ENCODE data around the gene HOXA10. TPM values are rescaled to one million over a fixed set of nuclear protein-coding genes. Genes with fewer than 3 reads are reported as not detected.
A peak's percentile ranks its signal among the peaks of the same experiment; 100 is the strongest.

Gene HOXA10
- total and polyA plus RNA-seq, 2 donors (not counting 1 experiment from before 2014, with no cell fraction given) = 0.17 to 1.00 TPM

DNA sequence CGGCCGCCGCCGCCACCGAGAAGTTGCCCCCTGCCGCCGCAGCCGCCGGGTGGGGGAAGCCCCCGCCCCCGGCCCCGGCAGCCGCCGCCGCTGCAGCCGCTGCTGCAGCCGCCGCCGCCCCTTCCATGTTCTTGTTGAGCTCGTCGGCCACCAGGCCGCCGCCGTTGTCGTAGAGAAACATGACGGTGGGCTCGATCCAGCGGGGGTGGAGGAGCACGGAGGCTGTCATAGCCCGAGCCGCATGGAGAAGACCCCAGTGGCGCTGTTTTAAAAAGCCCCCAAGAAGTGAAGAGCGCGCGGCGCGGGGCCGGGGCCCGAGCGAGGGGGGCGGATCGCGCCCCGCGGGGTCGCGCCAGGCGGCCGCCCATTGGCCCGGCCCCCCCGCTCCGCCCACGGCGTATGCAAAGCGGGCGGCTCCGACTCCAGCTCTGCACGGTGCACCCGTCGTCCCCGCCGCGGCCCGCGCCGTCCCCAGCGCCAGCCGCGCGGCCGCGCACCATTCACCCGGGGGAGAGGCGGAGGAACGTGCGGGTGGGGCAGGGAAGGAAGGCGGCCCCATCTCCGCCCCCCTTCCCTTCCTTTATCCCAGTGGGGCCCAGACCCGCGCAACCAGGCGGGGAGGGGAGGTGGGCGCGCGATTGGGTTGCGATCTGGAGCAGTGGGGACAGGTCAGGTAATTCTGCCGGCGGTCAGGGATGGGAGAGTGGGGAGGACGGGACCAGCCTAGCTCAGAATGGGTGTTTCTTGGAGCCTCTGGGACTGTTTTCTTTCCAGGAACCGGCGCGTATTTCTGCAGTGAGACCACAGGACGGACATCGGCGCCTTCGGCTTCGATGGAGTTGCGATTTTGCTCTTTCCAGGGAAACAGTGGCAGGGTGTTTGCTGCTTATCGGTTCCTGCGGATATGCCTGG lies 26.0 kb upstream of the HOXA10 start, which contains the start of gene HOXA13:
TSS of gene HOXA13 (minus strand) at position 243 of the 912 bp plus-strand sequence. CDS start at position 229, 14 bp downstream.
- no peaks in the 10 kb centered on the region for H3K36me3 ChIP-seq (ENCODE audit: control insufficient read depth, insufficient read depth, low read length)
- H3K9me3 ChIP-seq (ENCODE audit: control insufficient read depth, insufficient read depth, low read depth, low read length) = no peaks in the 10 kb centered on the region
- H2AFZ ChIP-seq (ENCODE audit: low read length) = no peak within 1 kb of the TSS
- peak within 1 kb of the TSS in 1 of 4 experiments; percentile 27 for H3K4me3 ChIP-seq (replicated peaks in 1 of 4; ENCODE audit: control extremely low read depth in 1 of 4, insufficient read depth in 1 of 4, low read depth in 3 of 4, low read length in 4 of 4)
- peak within 1 kb of the TSS; percentile 54 for H3K4me2 ChIP-seq (ENCODE audit: extremely low read depth, insufficient read depth, low read length)
- peaks cover 78% of the 10 kb centered on the region for H3K27me3 ChIP-seq (ENCODE audit: control insufficient read depth, insufficient read depth, low read length)
- no peaks in the 10 kb centered on the region for H4K20me1 ChIP-seq (ENCODE audit: control insufficient read depth, extremely low read depth, insufficient read depth, low read length)
- no peak within 1 kb of the TSS for H3K9ac ChIP-seq (ENCODE audit: insufficient read depth, low read length)
- H3K4me1 ChIP-seq (ENCODE audit: control insufficient read depth, extremely low read depth, insufficient read depth, low read length) = peaks cover 2% of the 10 kb centered on the region
- no peak within 1 kb of the TSS for H3K27ac ChIP-seq (ENCODE audit: insufficient read depth, low read length)
- H3K79me2 ChIP-seq (ENCODE audit: control insufficient read depth, insufficient read depth, low read length) = no peaks in the 10 kb centered on the region
- no peak for TF ChIP-seq EZH2 (IDR thresholded peaks at IDR 0.05; ENCODE audit: low read length, missing control alignments)
- TF ChIP-seq, protein P1, sequence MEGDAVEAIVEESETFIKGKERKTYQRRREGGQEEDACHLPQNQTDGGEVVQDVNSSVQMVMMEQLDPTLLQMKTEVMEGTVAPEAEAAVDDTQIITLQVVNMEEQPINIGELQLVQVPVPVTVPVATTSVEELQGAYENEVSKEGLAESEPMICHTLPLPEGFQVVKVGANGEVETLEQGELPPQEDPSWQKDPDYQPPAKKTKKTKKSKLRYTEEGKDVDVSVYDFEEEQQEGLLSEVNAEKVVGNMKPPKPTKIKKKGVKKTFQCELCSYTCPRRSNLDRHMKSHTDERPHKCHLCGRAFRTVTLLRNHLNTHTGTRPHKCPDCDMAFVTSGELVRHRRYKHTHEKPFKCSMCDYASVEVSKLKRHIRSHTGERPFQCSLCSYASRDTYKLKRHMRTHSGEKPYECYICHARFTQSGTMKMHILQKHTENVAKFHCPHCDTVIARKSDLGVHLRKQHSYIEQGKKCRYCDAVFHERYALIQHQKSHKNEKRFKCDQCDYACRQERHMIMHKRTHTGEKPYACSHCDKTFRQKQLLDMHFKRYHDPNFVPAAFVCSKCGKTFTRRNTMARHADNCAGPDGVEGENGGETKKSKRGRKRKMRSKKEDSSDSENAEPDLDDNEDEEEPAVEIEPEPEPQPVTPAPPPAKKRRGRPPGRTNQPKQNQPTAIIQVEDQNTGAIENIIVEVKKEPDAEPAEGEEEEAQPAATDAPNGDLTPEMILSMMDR (conservative IDR thresholded peaks at IDR 0.05 in 1 of 2, IDR thresholded peaks at IDR 0.05 in 1 of 2; ENCODE audit: low read depth in 1 of 2, low read length in 2 of 2) = no peak
- no peak for DNase-seq (ENCODE audit: low read depth in 2 of 2)

DNA sequence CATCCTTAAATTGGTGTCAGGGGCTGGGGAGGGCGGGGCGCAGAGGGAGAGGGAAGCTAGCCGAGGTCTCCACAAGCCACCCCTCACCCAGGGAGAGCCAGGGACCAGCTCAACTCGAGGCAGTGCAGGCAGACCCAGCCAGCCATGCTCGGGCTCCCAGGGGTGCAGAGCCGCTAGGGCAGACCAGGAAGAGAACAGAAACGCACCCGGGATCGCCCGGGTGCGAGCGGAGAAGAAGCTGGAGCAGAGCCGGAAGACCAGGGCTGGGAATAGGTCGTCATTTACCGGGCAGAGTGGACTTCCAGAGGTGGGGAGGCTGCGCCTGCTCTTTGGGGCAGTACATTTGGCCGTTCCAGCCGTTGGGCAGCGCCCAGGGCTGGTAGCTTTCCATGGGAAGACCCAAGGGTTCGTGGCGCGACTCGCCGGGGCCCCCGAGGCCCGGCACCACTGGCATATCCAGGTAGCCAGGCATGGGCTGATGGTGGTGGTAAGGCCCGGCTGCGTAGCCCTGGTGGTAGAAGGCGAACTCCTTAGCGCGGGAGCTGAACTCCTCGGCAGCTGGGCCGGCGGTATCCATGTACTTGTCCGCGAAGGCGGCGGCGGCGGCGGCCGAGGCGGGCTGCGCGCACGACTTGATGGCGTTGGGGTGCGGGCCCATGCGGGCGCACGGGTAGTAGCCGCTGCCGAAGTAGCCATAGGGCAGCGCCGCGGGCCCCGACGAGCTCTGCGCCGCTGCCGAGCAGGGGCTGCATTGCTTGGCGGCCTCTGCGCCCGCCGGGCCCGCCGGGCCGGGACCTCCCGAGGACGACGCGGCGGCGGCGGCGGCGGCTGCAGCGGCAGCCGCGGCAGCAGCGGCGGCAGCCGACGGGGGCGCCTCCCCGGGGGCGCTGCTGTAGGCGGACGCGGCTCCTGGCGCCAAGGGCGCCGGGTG lies 25.0 kb upstream of the HOXA10 start:
- Histone ChIP-seq H2AFZ (ENCODE audit: low read length) (no peak overlapping the region), H3K79me2 (ENCODE audit: control insufficient read depth, insufficient read depth, low read length) (no peaks in the 10 kb centered on the region), H3K36me3 (ENCODE audit: control insufficient read depth, insufficient read depth, low read length) (no peaks in the 10 kb centered on the region), H3K9me3 (ENCODE audit: control insufficient read depth, insufficient read depth, low read depth, low read length) (no peaks in the 10 kb centered on the region), H3K4me2 (ENCODE audit: extremely low read depth, insufficient read depth, low read length) (no peak overlapping the region), H4K20me1 (ENCODE audit: control insufficient read depth, extremely low read depth, insufficient read depth, low read length) (no peaks in the 10 kb centered on the region), H3K4me1 (ENCODE audit: control insufficient read depth, extremely low read depth, insufficient read depth, low read length) (no peaks in the 10 kb centered on the region), H3K4me3 (replicated peaks in 1 of 4; ENCODE audit: control extremely low read depth in 1 of 4, insufficient read depth in 1 of 4, low read depth in 3 of 4, low read length in 4 of 4) (no peak overlapping the region), H3K27me3 (ENCODE audit: control insufficient read depth, insufficient read depth, low read length) (peaks cover 73% of the 10 kb centered on the region), H3K27ac (ENCODE audit: insufficient read depth, low read length) (no peak overlapping the region), H3K9ac (ENCODE audit: insufficient read depth, low read length) (no peak overlapping the region)
- no peak for DNase-seq (ENCODE audit: low read depth in 2 of 2)
- TF ChIP-seq, protein P1 (conservative IDR thresholded peaks at IDR 0.05 in 1 of 2, IDR thresholded peaks at IDR 0.05 in 1 of 2; ENCODE audit: low read depth in 1 of 2, low read length in 2 of 2) = no peak
- peak; percentile 84 for TF ChIP-seq EZH2 (IDR thresholded peaks at IDR 0.05; ENCODE audit: low read length, missing control alignments)
